H1 (cell line): ENCODE measurements around the gene PLK5. TPM values are rescaled to one million over a fixed set of nuclear protein-coding genes. Genes with fewer than 3 reads are reported as not detected.
A peak's percentile ranks its signal among the peaks of the same experiment; 100 is the strongest.

ENCODE experiments used
- CTCF ChIA-PET: fragments of 300-600 bp; sonication (Branson Sonifier 250); formaldehyde crosslinking; loops from one replicate; lab custom pipeline; 2021; ENCODE audit not compliant: partially characterized antibody; lab: Charles Lee
- POLR2A ChIA-PET: fragments of 300-600 bp; sonication (Branson Sonifier 250); formaldehyde crosslinking; loops from one replicate; lab custom pipeline; 2021; ENCODE audit warnings: inconsistent platforms; ENCODE audit not compliant: partially characterized antibody; lab: Charles Lee
- DNase-seq, 2 experiments: peaks; one replicate each; pipeline versions ENCODE4 v3.0.0 to v3.0.0-alpha.2; 2010 to 2022; ENCODE audit warnings: low spot score in 2 of 2, low read depth in 1 of 2, mixed read lengths in 1 of 2
- FAIRE-seq: peaks from 2 replicates; lab custom pipeline; 2011; peaks lifted over from hg19 to GRCh38; lab: Jason Lieb, UNC
- H2AFZ ChIP-seq: 2 replicates; pipeline ENCODE4 v1.8.1; 2012; ENCODE audit warnings: low read length, inconsistent platforms
- H2AK5ac ChIP-seq: 2 replicates; pipeline ENCODE4 v1.6.1; 2013; ENCODE audit warnings: low read depth, low read length
- H2BK120ac ChIP-seq: replicated peaks from 2 replicates; pipeline ENCODE3; 2013; ENCODE audit warnings: low read depth, low read length, inconsistent platforms
- H2BK12ac ChIP-seq: 2 replicates; pipeline ENCODE4 v1.6.1; 2013; ENCODE audit warnings: low read depth, low read length
- H2BK15ac ChIP-seq: 2 replicates; pipeline ENCODE4 v1.6.1; 2013; ENCODE audit warnings: low read length
- H2BK20ac ChIP-seq: 2 replicates; pipeline ENCODE4 v1.6.1; 2013; ENCODE audit warnings: low read length
- H2BK5ac ChIP-seq: 2 replicates; pipeline ENCODE4 v1.6.1; 2013; ENCODE audit warnings: low read depth, low read length
- H3K14ac ChIP-seq: 2 replicates; pipeline ENCODE4 v1.6.1; 2013; ENCODE audit warnings: inconsistent platforms; ENCODE audit not compliant: insufficient read length
- H3K18ac ChIP-seq: 2 replicates; pipeline ENCODE4 v1.6.1; 2013; ENCODE audit warnings: low read length; ENCODE audit errors: extremely low read depth
- H3K23ac ChIP-seq: 2 replicates; pipeline ENCODE4 v1.6.1; 2013; ENCODE audit warnings: inconsistent platforms; ENCODE audit not compliant: insufficient read length
- H3K23me2 ChIP-seq: 2 replicates; pipeline ENCODE4 v1.6.1; 2013; ENCODE audit warnings: low read depth, low read length
- H3K27ac ChIP-seq: 2 replicates; pipeline ENCODE4 v1.6.1; 2011; ENCODE audit warnings: low read depth, low read length, inconsistent platforms
- H3K27me3 ChIP-seq, 4 experiments: replicated peaks in 1 of 4; 1 replicate in 1 of 4; 2 replicates in 3 of 4; pipeline versions ENCODE4 v1.6.1 to v1.8.1; 2011 to 2013; ENCODE audit warnings: low read length in 3 of 4, mild to moderate bottlenecking in 3 of 4, inconsistent platforms in 2 of 4, mixed read lengths in 2 of 4, moderate library complexity in 1 of 4; ENCODE audit not compliant: control insufficient read depth in 3 of 4, insufficient read depth in 3 of 4; ENCODE audit errors: extremely low read depth in 1 of 4
- H3K36me3 ChIP-seq, 4 experiments: 2 replicates each; pipeline versions ENCODE4 v1.6.1 to v1.8.1; 2011 to 2013; ENCODE audit warnings: mild to moderate bottlenecking in 4 of 4, low read length in 3 of 4, moderate library complexity in 2 of 4, control low read depth in 1 of 4, inconsistent platforms in 1 of 4; ENCODE audit not compliant: insufficient read depth in 4 of 4, control insufficient read depth in 2 of 4
- H3K4ac ChIP-seq: replicated peaks from 2 replicates; pipeline ENCODE3; 2013; ENCODE audit warnings: low read length, low read depth, mixed read lengths, inconsistent platforms; ENCODE audit not compliant: insufficient read length
- H3K4me1 ChIP-seq, 4 experiments: replicated peaks in 1 of 4; 1 replicate in 1 of 4; 2 replicates in 3 of 4; pipeline versions ENCODE4 v1.6.1 to v1.8.1; 2011 to 2013; ENCODE audit warnings: low read length in 3 of 4, inconsistent platforms in 2 of 4, mixed read lengths in 1 of 4; ENCODE audit not compliant: insufficient read depth in 4 of 4, control insufficient read depth in 3 of 4
- H3K4me2 ChIP-seq, 2 experiments: 2 replicates each; pipeline versions ENCODE4 v1.6.1 to v1.8.1; 2011 to 2013; ENCODE audit warnings: low read depth in 2 of 2, low read length in 2 of 2, control low read depth in 1 of 2, inconsistent platforms in 1 of 2, mild to moderate bottlenecking in 1 of 2; ENCODE audit not compliant: insufficient read depth in 1 of 2
- H3K4me3 ChIP-seq, 4 experiments: fragments of 200-600, 300-600 bp in 1 of 4; sonication (generic), shearing (Covaris generic), sonication (Bioruptor Twin) in 1 of 4; 2 replicates each; pipeline versions ENCODE4 v1.5.1 to v1.8.1; 2011 to 2016; ENCODE audit warnings: low read length in 4 of 4, low read depth in 3 of 4, control low read depth in 2 of 4, inconsistent platforms in 2 of 4, mild to moderate bottlenecking in 2 of 4, mixed read lengths in 1 of 4, moderate library complexity in 1 of 4; ENCODE audit not compliant: insufficient read depth in 2 of 4; ENCODE audit errors: extremely low read depth in 1 of 4
- H3K56ac ChIP-seq: replicated peaks from 2 replicates; pipeline ENCODE3; 2013; ENCODE audit warnings: low read depth, mild to moderate bottlenecking, mixed read lengths, low read length, inconsistent platforms; ENCODE audit not compliant: insufficient read length
- H3K79me1 ChIP-seq: 2 replicates; pipeline ENCODE4 v1.6.1; 2013; ENCODE audit warnings: low read depth, low read length, control low read depth
- H3K79me2 ChIP-seq, 2 experiments: 2 replicates each; pipeline versions ENCODE4 v1.6.1 to v1.8.1; 2012 to 2013; ENCODE audit warnings: low read length in 2 of 2, mild to moderate bottlenecking in 2 of 2, inconsistent platforms in 1 of 2; ENCODE audit not compliant: insufficient read depth in 2 of 2, control insufficient read depth in 1 of 2
- H3K9ac ChIP-seq, 4 experiments: replicated peaks in 1 of 4; 1 replicate in 1 of 4; 2 replicates in 3 of 4; pipeline versions ENCODE4 v1.6.1 to v1.8.1; 2011 to 2013; ENCODE audit warnings: low read depth in 3 of 4, low read length in 3 of 4, control low read depth in 2 of 4, mild to moderate bottlenecking in 2 of 4, moderate library complexity in 2 of 4, inconsistent platforms in 1 of 4; ENCODE audit errors: extremely low read depth in 1 of 4
- H3K9me3 ChIP-seq, 2 experiments: 2 replicates each; pipeline versions ENCODE4 v1.6.1 to v1.8.1; 2012 to 2013; ENCODE audit warnings: mild to moderate bottlenecking in 2 of 2, moderate library complexity in 2 of 2, control low read depth in 1 of 2, inconsistent platforms in 1 of 2, low read depth in 1 of 2, low read length in 1 of 2, mixed read lengths in 1 of 2; ENCODE audit not compliant: insufficient read depth in 2 of 2
- H4K20me1 ChIP-seq, 2 experiments: replicated peaks in 1 of 2; 2 replicates each; pipeline versions ENCODE3 to v1.8.1; 2011 to 2013; ENCODE audit warnings: inconsistent platforms in 2 of 2, low read length in 2 of 2, mild to moderate bottlenecking in 1 of 2; ENCODE audit not compliant: insufficient read depth in 2 of 2, control insufficient read depth in 1 of 2
- H4K5ac ChIP-seq: 2 replicates; pipeline ENCODE4 v1.6.1; 2013; ENCODE audit warnings: low read length, low read depth, mixed read lengths, inconsistent platforms; ENCODE audit not compliant: insufficient read length
- H4K8ac ChIP-seq: 2 replicates; pipeline ENCODE4 v1.8.0; 2013; ENCODE audit warnings: mild to moderate bottlenecking, moderate library complexity, low read length, inconsistent platforms; ENCODE audit not compliant: insufficient read depth; ENCODE audit errors: extremely low read depth
- H4K91ac ChIP-seq: replicated peaks from 2 replicates; pipeline ENCODE3; 2013; ENCODE audit warnings: low read length, mixed read lengths, inconsistent platforms; ENCODE audit not compliant: insufficient read length
- ASH2L ChIP-seq: fragments of 200-600, 300-600 bp; sonication (generic); IDR thresholded peaks from one replicate; pipeline ENCODE4 v1.7.1; 2017; ENCODE audit warnings: low read length
- KDM1A ChIP-seq: fragments of 200-600, 300-600 bp; sonication (generic); IDR thresholded peaks from 2 replicates; pipeline ENCODE4 v1.7.1; 2016; ENCODE audit warnings: mild to moderate bottlenecking, low read length, borderline replicate concordance
- KDM4A ChIP-seq: IDR thresholded peaks from one replicate; pipeline ENCODE4 v1.7.1; 2012; ENCODE audit warnings: low read depth, mild to moderate bottlenecking, moderate library complexity, low read length, inconsistent platforms; ENCODE audit not compliant: severe bottlenecking
- POU5F1 ChIP-seq: IDR thresholded peaks from 2 replicates; pipeline ENCODE4 v1.6.1; 2011; ENCODE audit warnings: low read depth, mild to moderate bottlenecking, low read length, moderate library complexity
- WGBS, 2 experiments: shearing (Covaris generic) in 1 of 2; methylation state at CpG; one replicate each; pipeline versions ENCODE4 v1.1.6 to v1.1.7; 2013 to 2015; ENCODE audit warnings: low lambda C conversion rate in 2 of 2, mixed read lengths in 2 of 2, inconsistent platforms in 1 of 2, low coverage in 1 of 2, missing lambda C conversion rate in 1 of 2; ENCODE audit not compliant: insufficient replicate concordance in 2 of 2, insufficient coverage in 1 of 2, insufficient read length in 1 of 2; ENCODE audit errors: extremely low coverage in 1 of 2, missing lambda C conversion rate in 1 of 2; 5-methylcytosine and 5-hydroxymethylcytosine counted together
- polyA plus RNA-seq, 7 experiments: library from polyadenylated mRNA; depleted of rRNA in 3 of 7; stranded (reverse) in 5 of 7; unstranded in 2 of 7; fragments of >200 nt in 5 of 7; fragments of 200-250 nt in 2 of 7; gene quantifications; 1 replicate in 5 of 7; 2 replicates in 1 of 7; 4 replicates in 1 of 7; pipeline versions ENCODE4 v1.2.1 to v1.2.3, GENCODE V29; 2011 to 2013; ENCODE audit warnings: missing spikeins in 2 of 7, mixed read lengths in 2 of 7
- total RNA-seq: library from RNA; stranded (reverse); fragmentation: NEBNext Ultra II Directional; extraction: Animal tissue kit (Norgen Biotek cat#: 25700); gene quantifications from 2 replicates; pipeline ENCODE4 v1.2.1, GENCODE V29; 2021

Gene PLK5
- total and polyA plus RNA-seq, 2 of the 8 experiments (the other 6 are each of a cell fraction or from before 2014, with no cell fraction given), result 0.43 to 0.45 TPM

DNA sequence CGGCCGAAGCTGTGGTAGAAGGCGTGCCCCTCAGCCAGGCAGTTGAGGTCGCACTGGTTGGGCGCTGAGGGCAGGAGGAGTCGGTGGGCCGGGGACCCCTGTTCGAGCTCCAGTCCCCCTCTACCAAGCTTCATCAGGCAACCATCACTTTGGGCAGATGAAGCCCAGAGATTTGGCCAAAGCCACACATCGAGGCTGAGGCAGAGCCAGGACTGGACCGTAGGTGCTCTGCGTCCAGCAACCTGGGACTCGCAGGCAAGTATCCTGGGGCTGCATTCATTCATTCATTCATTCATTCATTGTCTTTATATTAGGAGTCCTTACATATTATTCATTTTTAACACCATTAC is 15.4 kb upstream of the PLK5 start:
- Histone ChIP-seq H2BK20ac (no peak overlapping the region), H2BK5ac (no peak overlapping the region), H3K56ac (no peak overlapping the region), H3K79me2 (no peaks in the 10 kb centered on the region), H3K4me1 (peaks cover 0 to 9% (median 5%) of the 10 kb centered on the region in 4 experiments; a peak in 5 of 7 replicates), H3K27ac (no peak overlapping the region), H2AK5ac (no peak overlapping the region), H3K23me2 (peaks cover 6% of the 10 kb centered on the region; the same call in 1 of the 2 replicates), H2AFZ (no peak overlapping the region), H2BK15ac (no peak overlapping the region), H3K9ac (no peak overlapping the region), H2BK120ac (no peak overlapping the region), H4K8ac (peak overlapping the region; percentile 85; the same call in 1 of the 2 replicates), H3K4ac (no peak overlapping the region), H4K91ac (no peak overlapping the region), H3K79me1 (no peaks in the 10 kb centered on the region), H3K14ac (no peak overlapping the region), H4K20me1 (peaks cover 0 to 4% of the 10 kb centered on the region in 2 experiments), H3K18ac (peak overlapping the region; percentile 78), H3K36me3 (no peaks in the 10 kb centered on the region), H4K5ac (no peak overlapping the region), H3K4me2 (peak overlapping the region; percentile 54 to 62), H3K27me3 (peaks cover 0 to 18% (median 13%) of the 10 kb centered on the region in 4 experiments; a peak in 6 of 7 replicates), H3K23ac (no peak overlapping the region), H3K9me3 (no peaks in the 10 kb centered on the region), H2BK12ac (0 out of 2 replicates have a peak overlapping the region, but pooled peaks have one; percentile 17), H3K4me3 (peak overlapping the region; percentile 16 to 69 (median 22); a peak in 4 of 8 replicates)
- POLR2A ChIA-PET, result interaction anchor here (0.9 to 1.5 kb wide), 2 partner anchors 54 to 71 kb away, joined by 3 read pairs; no protein-coding TSS in a partner anchor
- DNase-seq (no peak), FAIRE-seq (no peak)
- TF ChIP-seq KDM4A (peak; percentile 82), ASH2L (no peak), KDM1A (peak; percentile 63; the same call in 1 of the 2 replicates), POU5F1 (no peak)
- CTCF ChIA-PET, result interaction anchor here (1.4 kb wide), 1 partner anchor 260 kb away, joined by 3 read pairs; no protein-coding TSS in a partner anchor
- 42% methylated on average over 12 of the region's 12 CpGs; no CpG with 5 or more reads in 1 of the 2 experiments for WGBS, 2 experiments
